Stimulated activated CD4-positive, alpha-beta T cell treated with anti-CD3 and anti-CD28 coated beads, Interleukin-1b, Interleukin-23, amount 100 ng/mL, for 4 hours (primary cell): ENCODE measurements around the gene SIX3.

ENCODE experiments used
- DNase-seq, 2 donors: peaks; one replicate each; pipeline ENCODE4 v3.0.0-alpha.2; 2020; ENCODE audit warnings: low read depth in 2 of 2

SIX3 gene

DNA sequence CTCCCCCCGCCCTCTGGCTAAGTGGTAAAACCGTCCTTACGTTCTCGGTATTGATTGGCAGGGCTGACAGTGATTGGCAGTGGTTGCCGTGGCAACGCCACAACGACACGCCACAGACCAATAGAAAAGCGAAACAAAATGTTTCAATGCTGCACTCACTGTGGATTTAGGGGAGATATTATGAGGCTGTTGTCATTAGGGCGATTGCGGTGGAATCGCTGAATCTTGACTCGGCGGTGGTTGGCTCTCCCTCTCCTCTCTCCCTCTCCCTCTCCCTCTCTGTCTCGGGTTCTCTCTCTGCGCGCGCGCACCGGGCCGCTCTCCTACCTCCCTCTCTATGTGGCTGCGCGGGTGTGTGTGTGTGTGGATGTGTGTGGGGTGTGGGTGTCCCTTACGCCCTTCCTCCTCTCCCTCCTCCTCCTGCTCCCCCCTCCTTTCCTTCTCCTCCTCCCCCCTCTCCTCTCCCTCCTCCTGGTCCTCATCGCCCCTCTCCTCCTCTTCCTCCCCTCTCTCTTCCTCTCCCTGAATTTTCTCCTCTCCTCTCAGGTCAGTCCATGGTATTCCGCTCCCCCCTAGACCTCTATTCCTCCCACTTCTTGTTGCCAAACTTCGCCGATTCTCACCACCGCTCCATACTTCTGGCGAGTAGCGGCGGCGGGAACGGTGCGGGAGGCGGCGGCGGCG, at the start of gene SIX3:
SIX3 (plus strand) TSS at position 152 of the 684 bp plus-strand sequence; CDS start at position 555, 403 bp downstream.
- DNase-seq: no peak

DNA sequence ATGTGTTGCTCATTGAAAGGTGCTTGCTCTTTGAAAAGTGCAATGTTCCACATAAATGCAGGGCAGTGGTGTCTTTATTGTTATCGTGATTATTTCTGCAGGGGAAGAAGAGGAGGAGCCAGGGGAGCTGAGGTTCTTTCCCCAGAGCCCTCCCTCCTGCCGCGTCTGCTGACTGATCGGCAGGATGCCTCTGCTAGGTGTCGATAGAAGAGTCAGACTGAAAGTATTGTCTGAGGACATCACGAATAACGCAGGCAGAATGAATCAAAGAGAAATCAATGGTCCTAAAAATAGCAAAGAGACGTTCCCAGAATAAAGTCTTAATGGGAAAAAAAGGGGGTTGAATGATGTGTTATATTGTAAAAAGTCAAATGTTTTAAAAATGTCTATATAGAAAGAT, 47.4 kb upstream of the SIX3 start:
- DNase-seq: no peak

DNA sequence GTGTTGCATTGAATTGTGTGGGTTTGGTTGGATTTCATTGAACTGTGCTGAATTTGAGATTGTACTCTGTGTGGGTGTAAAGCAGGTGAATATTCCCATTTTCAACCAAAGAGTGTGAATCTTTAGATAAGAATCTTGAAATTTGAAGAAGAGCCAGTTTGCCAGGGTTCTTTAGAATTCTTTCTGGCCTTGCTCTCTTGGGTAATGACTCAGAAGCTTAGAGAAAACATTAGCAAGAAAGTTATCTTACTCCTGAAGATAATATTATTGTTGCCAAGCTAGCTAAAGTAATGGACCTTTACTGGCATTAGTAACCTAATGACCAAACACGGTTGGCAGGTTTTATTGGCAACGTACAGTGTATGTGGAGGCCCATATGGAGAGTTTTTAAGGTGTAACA, 46.4 kb upstream of the SIX3 start:
- no peak for DNase-seq

DNA sequence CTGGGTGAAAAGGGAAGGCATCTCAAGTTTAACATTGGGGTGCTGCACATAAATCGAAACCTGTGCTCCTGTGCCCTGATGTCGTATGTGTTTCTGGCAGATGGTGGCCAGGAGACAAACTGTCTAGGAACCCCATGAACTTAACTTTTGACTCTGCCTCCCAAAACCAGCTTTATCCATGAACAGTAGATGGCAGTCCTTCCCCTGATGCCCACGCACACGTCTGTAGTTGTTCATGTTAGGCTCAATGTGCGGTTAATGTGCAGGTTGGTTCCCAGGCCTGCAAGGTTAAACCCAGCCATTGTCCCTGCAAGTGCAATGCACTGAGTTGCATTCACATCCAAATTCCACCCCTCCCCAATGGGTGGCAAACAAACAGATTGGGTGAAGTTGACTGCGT, 44.1 kb upstream of the SIX3 start:
- DNase-seq: no peak

GRCh38 chr2:44902217-44903137, 39.0 kb upstream of the SIX3 start:
- no peak for DNase-seq

GRCh38 chr2:44904578-44904977, 36.9 kb upstream of the SIX3 start:
- no peak for DNase-seq

- DNase-seq: no peak
Observed at GRCh38 chr2:44906972-44907371, 34.5 kb upstream of the SIX3 start.

DNA sequence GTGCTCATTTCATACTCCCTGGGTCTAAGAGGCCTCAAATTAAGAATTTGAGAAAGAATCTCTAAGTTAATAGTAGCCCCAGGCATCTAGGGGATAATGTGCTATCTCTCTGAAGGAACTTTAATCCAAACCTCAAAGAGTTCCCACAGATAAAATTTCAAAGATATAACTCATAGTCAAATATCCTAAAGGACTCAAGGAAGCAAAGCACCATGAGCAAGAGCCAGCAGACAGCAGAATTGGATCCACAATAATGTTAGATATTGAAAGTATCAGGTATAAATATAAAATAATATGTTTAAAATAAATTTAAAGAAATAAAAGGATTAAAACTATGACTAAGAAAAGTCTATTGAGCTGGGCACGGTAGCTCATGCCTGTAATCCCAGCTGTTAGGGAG, 31.7 kb upstream of the SIX3 start:
- no peak for DNase-seq

DNA sequence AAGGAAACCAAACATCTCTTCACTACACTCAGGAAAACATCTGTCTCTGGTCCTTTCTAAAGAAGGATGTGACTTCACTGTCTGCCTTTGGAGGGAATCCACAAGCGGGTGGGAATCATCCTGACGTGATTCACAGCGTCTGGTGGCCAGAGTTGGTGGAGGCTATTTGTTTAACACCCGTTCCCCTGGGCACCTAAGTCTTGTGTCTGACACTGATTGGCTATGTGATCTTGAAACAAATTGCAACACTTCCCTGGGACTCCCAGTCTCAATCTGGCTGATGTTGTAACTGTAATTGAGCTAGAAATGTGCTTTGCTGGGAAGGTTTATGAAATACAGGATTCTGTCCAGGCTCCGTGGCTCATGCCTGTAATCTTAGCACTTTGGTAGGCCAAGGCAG, 28.8 kb upstream of the SIX3 start:
- no peak for DNase-seq

- no peak for DNase-seq
Observed at GRCh38 chr2:44916291-44916690, 25.2 kb upstream of the SIX3 start.

GRCh38 chr2:44918095-44918775, 23.3 kb upstream of the SIX3 start:
- DNase-seq: no peak

GRCh38 chr2:44920751-44921150, 20.8 kb upstream of the SIX3 start:
- DNase-seq: no peak

- no peak for DNase-seq
Observed at GRCh38 chr2:44922776-44923175, 18.7 kb upstream of the SIX3 start.

DNA sequence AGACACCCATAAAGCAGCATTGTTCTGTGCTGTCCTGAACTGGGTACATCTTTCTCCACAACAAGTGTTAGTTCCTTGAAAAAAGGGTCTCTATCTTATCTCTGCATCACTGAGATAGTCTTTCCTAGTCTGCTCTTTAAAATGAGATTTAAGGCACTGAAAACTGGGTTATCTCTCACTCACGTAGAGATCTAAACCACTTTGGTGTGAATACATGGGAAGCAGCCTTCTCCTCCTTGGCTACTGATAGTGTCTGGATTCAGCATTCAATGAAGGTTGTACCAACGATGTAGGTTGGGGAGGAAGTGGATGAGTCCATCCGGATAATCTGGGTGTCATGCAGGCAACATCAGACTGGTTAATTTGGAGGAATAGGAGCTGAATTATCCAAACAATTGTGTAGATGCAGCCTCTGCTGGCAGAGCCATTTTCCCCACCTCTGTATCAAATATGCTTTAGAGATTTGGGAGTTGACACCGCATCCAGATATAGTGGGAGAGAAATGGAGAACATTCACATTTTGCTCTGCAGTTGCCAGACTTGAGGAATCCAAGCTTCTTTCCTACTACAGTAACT, 15.9 kb upstream of the SIX3 start:
- DNase-seq: no peak

DNA sequence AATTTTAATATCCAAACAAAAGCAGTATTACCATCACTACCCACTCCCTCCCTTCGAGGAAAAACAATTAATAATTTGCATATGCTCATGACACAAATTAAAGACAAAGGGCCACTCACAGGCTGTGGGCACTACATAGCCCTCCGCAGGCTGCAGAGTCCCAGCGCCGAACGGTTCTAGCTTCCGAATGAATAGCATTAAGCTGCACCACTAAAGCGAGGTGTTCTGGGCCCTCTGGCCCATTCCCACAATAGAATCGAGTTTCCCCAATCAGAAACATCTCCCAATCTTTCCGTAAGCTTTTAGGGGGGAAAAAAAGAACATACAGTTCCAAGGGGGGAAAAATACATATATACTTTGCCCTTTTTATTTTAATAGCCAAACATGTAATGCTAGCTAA, 14.5 kb upstream of the SIX3 start:
- no peak for DNase-seq

- DNase-seq: no peak
Observed at GRCh38 chr2:44927985-44928482, 13.5 kb upstream of the SIX3 start.

DNA sequence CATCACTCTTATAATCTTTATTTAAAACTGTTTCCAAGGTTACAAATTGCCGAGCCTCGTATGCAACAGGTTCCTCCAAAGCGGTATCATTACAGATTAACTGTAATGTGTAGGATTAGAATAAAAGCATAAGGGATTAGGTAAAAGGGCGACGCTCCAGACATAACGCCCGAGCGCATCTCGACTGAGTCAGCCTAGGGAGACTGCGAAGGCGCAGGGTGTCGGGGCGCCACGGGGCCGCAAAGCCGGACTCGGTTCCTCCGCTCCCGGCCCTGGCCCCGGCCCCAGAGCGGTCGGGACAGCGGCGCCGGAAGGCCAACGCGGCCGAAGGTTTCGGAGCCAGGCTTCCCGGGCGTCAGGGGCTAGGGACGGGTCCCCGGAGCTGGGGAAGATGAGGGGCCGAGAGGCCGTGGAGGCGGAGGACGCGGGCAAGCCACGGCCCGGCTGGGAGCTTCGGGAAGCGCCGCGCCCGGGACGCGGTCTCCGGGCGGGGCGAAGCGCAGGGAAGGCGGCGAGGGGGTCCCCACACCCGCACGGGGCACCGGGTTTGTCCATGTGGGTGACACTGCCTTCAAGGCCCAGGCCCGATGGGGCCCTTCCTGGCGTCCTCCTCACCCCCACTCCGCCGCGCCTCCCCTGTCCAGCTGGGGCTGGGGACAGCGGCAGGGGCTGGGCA, 12.9 kb upstream of the SIX3 start:
- DNase-seq: no peak

DNA sequence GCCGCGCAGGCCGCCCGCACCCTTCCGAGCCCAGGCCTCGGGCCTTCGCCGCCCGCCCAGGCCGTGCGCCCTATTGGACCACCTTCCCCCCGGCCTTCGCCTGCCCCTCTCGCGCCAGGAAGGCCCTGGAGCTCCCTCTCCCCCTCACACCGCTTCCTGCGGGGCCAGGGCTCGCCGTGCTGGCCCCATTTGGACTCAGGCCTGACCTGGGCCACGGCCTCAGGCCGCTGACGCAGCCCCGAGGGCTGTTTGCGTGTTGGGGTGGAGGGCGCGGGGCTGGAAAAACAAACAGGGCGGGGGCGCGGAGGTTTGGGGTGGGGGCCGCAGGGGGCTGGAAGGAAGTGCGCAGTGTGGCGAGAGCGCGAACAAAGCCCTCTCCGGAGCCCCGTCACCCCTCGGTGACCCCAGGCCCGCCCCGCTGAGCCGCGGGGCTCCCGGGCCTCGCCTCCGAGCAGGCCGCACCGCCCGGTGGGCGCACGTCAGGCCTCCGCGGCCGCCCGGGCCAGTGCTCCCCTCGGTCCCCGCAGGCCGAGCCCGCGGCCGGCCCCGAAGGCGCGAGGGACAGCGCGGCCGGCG, 12.3 kb upstream of the SIX3 start:
- no peak for DNase-seq

DNA sequence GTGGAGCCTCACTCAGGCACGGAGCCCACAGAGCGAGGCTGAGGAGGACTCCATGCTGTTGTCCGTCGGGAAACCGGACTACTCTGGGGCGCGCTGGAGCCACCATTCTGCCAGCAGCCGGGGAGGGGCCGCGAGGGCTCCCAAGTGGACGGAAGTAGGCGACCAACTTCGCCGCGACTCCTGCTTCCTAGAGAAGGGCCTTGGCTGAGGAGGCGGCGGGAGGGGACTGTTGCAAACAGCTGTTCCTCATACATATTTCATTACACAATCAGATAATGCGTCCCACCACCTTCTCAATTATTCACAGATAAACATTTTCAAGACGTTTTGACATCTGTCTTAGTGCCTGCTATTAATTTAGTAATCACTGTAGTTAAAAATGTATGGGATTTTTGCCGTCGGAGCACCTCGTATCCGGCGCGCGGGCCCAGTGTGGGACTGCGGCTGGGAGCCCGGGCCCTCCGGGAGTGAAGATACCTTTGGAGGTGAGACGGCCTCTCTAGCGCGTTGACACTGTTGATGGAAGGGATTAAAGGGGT, 11.7 kb upstream of the SIX3 start:
- no peak for DNase-seq

GRCh38 chr2:44930274-44931197, 11.0 kb upstream of the SIX3 start:
- DNase-seq: no peak
